OCI-LY7 (cell line): ENCODE data around the gene GMDS. TPM values are rescaled to one million over a fixed set of nuclear protein-coding genes. Genes with fewer than 3 reads are reported as not detected.

Experiments
- BruUV-seq: library from RNA; stranded (reverse); fragments of 400-500 nt; replicated peaks from 2 replicates; lab custom pipeline; 2021; lab: Mats Ljungman, UMichigan
- CTCF ChIA-PET: fragments of 300-600 bp; sonication (Branson Sonifier 250); formaldehyde crosslinking; loops from one replicate; lab custom pipeline; 2022; ENCODE audit warnings: antibody characterized with exemption; ENCODE audit not compliant: unreplicated experiment; lab: Charles Lee
- POLR2A ChIA-PET: fragments of 300-600 bp; sonication (Branson Sonifier 250); formaldehyde crosslinking; loops from one replicate; lab custom pipeline; 2022; ENCODE audit warnings: antibody characterized with exemption; lab: Charles Lee
- DNase-seq: peaks from one replicate; pipeline ENCODE4 v3.0.0-alpha.2; 2015; ENCODE audit warnings: low spot score
- H2AFZ ChIP-seq: fragments of 200-600 bp; sonication (generic), shearing (Covaris generic); 2 replicates; pipeline ENCODE4 v1.6.1; 2014; ENCODE audit warnings: mild to moderate bottlenecking, antibody characterized with exemption, low read length, moderate library complexity
- H3K27ac ChIP-seq: fragments of 200-600 bp; sonication (generic); 2 replicates; pipeline ENCODE4 v1.5.1; 2014; ENCODE audit warnings: mixed run types, low read depth, mild to moderate bottlenecking, moderate library complexity, low read length, inconsistent platforms; ENCODE audit not compliant: poor library complexity, severe bottlenecking
- H3K36me3 ChIP-seq: fragments of 200-600 bp; sonication (generic); 2 replicates; pipeline ENCODE4 v1.6.1; 2014; ENCODE audit warnings: mild to moderate bottlenecking, antibody characterized with exemption, low read length, moderate library complexity, mixed read lengths; ENCODE audit not compliant: insufficient read depth
- H3K4me1 ChIP-seq: fragments of 200-600 bp; sonication (generic); 2 replicates; pipeline ENCODE4 v1.5.1; 2014; ENCODE audit warnings: mild to moderate bottlenecking, low read length; ENCODE audit not compliant: insufficient read depth, poor library complexity, severe bottlenecking
- H3K4me2 ChIP-seq: fragments of 200-600 bp; sonication (generic); 2 replicates; pipeline ENCODE4 v1.6.1; 2014; ENCODE audit warnings: mild to moderate bottlenecking, low read length
- H3K4me3 ChIP-seq: fragments of 200-600 bp; sonication (generic); 2 replicates; pipeline ENCODE4 v1.5.1; 2014; ENCODE audit warnings: mild to moderate bottlenecking, low read depth, low read length; ENCODE audit not compliant: poor library complexity, severe bottlenecking
- H3K79me2 ChIP-seq: fragments of 200-600 bp; sonication (generic); 2 replicates; pipeline ENCODE4 v1.6.1; 2016; ENCODE audit warnings: low read depth, mild to moderate bottlenecking, low read length, moderate library complexity, mixed read lengths; ENCODE audit not compliant: insufficient read depth
- H3K9me2 ChIP-seq: fragments of 200-600 bp; sonication (generic); 2 replicates; pipeline ENCODE4 v1.6.1; 2016; ENCODE audit warnings: mild to moderate bottlenecking, low read length, mixed read lengths; ENCODE audit not compliant: insufficient read depth
- H3K9me3 ChIP-seq: fragments of 200-600 bp; sonication (generic); 2 replicates; pipeline ENCODE4 v1.6.1; 2014; ENCODE audit warnings: mild to moderate bottlenecking, mixed run types, low read length, mixed read lengths
- H4K20me1 ChIP-seq: fragments of 200-600 bp; sonication (generic); 2 replicates; pipeline ENCODE4 v1.6.1; 2014; ENCODE audit warnings: mild to moderate bottlenecking, antibody characterized with exemption, low read length, moderate library complexity, mixed read lengths; ENCODE audit not compliant: insufficient read depth
- EZH2phosphoT487 ChIP-seq: fragments of 200-600 bp; sonication (generic); IDR thresholded peaks from 2 replicates; pipeline ENCODE4 v1.6.1; 2018; ENCODE audit warnings: low read depth, borderline replicate concordance, mild to moderate bottlenecking, mixed run types, antibody characterized with exemption, low read length, moderate library complexity, mixed read lengths
- intact Hi-C: fragments of 100-400 bp; cut with micrococcal nuclease; formaldehyde crosslinking; loops from one replicate; pipeline ENCODE4 v1.10.0; 2022; ENCODE audit not compliant: unreplicated experiment
- total RNA-seq, 2 experiments: library from RNA; depleted of rRNA in 1 of 2; stranded (reverse); fragments of >200 nt in 1 of 2; shearing (Covaris generic) in 1 of 2; gene quantifications; 2 replicates each; pipeline ENCODE4 v1.2.3, GENCODE V29; 2014 to 2022
- TF ChIP-seq, protein P1 (sequence below): fragments of 200-600 bp; sonication (generic); conservative IDR thresholded peaks from 2 replicates; pipeline ENCODE4 v1.5.1; 2014; ENCODE audit warnings: mild to moderate bottlenecking, antibody characterized with exemption, low read length, moderate library complexity, mixed read lengths

GMDS gene
- total RNA-seq, 2 experiments from 2014 or later: 9.9 to 26.8 TPM

DNA sequence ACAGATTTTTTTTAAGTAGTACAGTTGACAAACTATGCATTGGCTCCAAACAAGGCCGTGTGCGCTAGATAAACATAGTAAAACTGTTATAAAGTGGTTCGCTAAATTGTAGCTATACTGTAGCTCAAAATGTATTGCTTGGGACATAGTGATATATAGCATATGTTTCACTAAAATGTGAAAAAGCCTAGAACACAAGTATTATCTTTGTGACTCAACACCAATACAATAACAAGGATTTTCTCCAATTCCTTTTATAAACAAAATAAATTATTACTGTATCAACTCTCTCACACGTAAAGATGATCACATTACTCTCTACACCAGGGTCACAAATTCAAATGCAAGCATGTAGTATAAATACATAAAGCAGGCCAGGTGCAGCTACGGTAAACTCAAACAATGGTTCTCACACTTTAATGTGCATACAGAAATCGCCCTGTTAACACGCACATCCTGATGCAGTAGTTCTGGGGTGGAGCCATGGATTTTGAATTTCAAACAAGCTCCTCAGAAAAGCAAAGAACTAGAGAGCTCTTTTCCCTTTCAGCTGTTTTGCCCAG is 214.6 kb downstream of the GMDS start:
- H3K4me2 ChIP-seq: no peak overlapping the region
- H3K9me3 ChIP-seq: no peaks in the 10 kb centered on the region
- H3K9me2 ChIP-seq: no peaks in the 10 kb centered on the region
- CTCF ChIA-PET: interaction anchor here (0.6 kb wide), 1 partner anchor 9 kb away, joined by 3 read pairs; no protein-coding TSS in a partner anchor
- POLR2A ChIA-PET: interaction anchor here (0.5 kb wide), 1 partner anchor 45 kb away, joined by 3 read pairs; no protein-coding TSS in a partner anchor
- no peak overlapping the region for H3K4me3 ChIP-seq
- H4K20me1 ChIP-seq: peaks cover 9% of the 10 kb centered on the region
- no peaks in the 10 kb centered on the region for H3K79me2 ChIP-seq
- intact Hi-C loops: no loop called here
- no peak for DNase-seq
- BruUV-seq: no TSS peak
- H3K36me3 ChIP-seq: no peaks in the 10 kb centered on the region
- TF ChIP-seq EZH2phosphoT487: no peak
- TF ChIP-seq, protein P1, sequence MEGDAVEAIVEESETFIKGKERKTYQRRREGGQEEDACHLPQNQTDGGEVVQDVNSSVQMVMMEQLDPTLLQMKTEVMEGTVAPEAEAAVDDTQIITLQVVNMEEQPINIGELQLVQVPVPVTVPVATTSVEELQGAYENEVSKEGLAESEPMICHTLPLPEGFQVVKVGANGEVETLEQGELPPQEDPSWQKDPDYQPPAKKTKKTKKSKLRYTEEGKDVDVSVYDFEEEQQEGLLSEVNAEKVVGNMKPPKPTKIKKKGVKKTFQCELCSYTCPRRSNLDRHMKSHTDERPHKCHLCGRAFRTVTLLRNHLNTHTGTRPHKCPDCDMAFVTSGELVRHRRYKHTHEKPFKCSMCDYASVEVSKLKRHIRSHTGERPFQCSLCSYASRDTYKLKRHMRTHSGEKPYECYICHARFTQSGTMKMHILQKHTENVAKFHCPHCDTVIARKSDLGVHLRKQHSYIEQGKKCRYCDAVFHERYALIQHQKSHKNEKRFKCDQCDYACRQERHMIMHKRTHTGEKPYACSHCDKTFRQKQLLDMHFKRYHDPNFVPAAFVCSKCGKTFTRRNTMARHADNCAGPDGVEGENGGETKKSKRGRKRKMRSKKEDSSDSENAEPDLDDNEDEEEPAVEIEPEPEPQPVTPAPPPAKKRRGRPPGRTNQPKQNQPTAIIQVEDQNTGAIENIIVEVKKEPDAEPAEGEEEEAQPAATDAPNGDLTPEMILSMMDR: no peak
- no peak overlapping the region for H3K27ac ChIP-seq
- H2AFZ ChIP-seq: no peak overlapping the region
- peaks cover 3% of the 10 kb centered on the region for H3K4me1 ChIP-seq

DNA sequence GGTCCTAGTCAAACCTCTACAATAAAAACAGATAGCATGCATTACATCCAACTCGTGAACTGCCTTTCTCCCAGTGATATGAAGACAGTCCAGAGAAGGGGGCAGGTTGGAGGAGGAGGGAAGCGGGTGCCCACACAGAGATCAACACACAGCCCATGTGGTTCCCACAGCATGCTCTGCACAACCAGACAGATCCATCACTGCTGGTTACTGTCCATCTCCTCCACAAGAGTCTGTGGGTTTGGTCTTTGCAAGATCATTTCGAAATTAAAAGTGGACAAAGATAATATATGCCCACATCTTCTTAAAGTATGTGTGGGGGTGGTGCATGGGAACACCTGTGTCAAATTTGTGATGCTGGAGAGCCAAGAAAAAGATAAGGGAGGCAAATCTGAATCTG is 215.5 kb downstream of the GMDS start:
- Histone ChIP-seq H3K79me2 (no peaks in the 10 kb centered on the region), H3K4me2 (no peak overlapping the region), H3K9me3 (no peaks in the 10 kb centered on the region), H3K36me3 (no peaks in the 10 kb centered on the region), H3K4me1 (peaks cover 3% of the 10 kb centered on the region), H3K27ac (no peak overlapping the region), H3K9me2 (no peaks in the 10 kb centered on the region), H2AFZ (no peak overlapping the region), H4K20me1 (peaks cover 9% of the 10 kb centered on the region), H3K4me3 (no peak overlapping the region)
- CTCF ChIA-PET: no interaction called here
- BruUV-seq: no TSS peak
- DNase-seq: no peak
- TF ChIP-seq EZH2phosphoT487: no peak
- TF ChIP-seq, protein P1: no peak
- intact Hi-C loops: no loop called here
- POLR2A ChIA-PET: no interaction called here

DNA sequence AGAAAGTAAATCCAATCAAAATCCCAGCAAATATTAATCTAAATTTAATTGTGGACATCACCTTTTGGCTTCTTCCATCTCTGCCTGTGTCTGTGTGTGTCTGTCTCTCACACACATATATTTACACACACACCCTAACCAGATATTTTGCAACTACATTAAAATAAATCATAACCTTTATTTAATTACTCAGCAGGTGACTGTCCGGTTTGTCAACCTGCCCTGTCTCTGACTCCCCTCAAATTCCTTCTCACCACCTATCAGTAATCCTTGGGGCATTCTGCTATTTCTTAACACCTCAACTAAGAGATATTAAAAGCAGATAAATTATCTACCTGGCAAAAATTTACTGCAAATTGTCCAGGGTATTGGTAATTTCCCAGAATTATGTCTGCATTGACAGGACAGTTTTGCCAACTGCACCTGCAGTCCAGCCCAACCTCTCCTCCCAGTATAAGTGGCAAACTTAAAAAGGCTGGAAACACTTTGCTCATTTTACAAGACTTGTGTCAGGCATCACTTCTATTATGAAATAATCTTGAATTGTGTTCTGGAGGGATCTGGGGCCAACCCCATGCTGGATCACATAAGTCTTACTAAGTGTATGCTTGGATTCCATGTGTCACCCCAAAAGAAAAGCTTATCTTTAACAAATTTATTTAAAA is 216.1 kb downstream of the GMDS start:
- Histone ChIP-seq H3K4me3 (no peak overlapping the region), H3K4me1 (peaks cover 3% of the 10 kb centered on the region), H2AFZ (no peak overlapping the region), H4K20me1 (peaks cover 9% of the 10 kb centered on the region), H3K9me3 (no peaks in the 10 kb centered on the region), H3K79me2 (no peaks in the 10 kb centered on the region), H3K36me3 (no peaks in the 10 kb centered on the region), H3K9me2 (no peaks in the 10 kb centered on the region), H3K27ac (no peak overlapping the region), H3K4me2 (no peak overlapping the region)
- ChIA-PET CTCF (no interaction called here), POLR2A (no interaction called here)
- BruUV-seq: no TSS peak
- no peak for TF ChIP-seq EZH2phosphoT487
- TF ChIP-seq, protein P1: no peak
- DNase-seq: no peak
- intact Hi-C loops: no loop called here
